ENCODE measurements around the gene GRM1. TPM values are rescaled to one million over a fixed set of nuclear protein-coding genes. Genes with fewer than 3 reads are reported as not detected.

The GRM1 gene
- total RNA-seq, 6 donors from 2014 or later, result 0.10 TPM; not detected in 5

DNA sequence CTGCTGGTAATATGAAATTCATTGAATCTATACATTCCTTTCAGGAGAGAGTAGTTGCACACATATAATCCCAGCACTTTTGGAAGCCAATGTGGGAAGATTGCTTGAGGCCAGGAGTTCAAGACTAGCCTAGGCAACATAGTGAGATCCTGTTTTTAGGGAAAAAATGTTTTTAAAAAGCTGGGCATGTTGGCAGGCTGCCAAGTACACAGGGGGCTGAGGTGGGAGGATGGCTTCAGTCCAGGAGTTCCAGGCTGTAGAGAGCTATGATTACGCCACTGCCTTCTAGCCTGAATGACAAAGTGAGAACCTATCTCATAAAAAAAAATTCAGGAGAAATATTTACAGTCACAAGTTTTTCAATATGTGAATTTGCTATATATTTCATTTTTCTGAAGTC, 71.9 kb downstream of the GRM1 start:
- 69 to 76% methylated on average over 1 of the region's 1 CpG for WGBS, 2 donors
- Histone ChIP-seq H3K36me3 (no peaks in the 10 kb centered on the region), H3K9me3 (no peaks in the 10 kb centered on the region), H3K27ac (no peak overlapping the region), H3K4me3 (no peak overlapping the region), H3K4me1 (no peaks in the 10 kb centered on the region), H3K27me3 (no peaks in the 10 kb centered on the region)
- TF ChIP-seq CTCF (IDR thresholded peaks at IDR 0.05) (no peak), POLR2AphosphoS5 (IDR thresholded peaks at IDR 0.05) (no peak), POLR2A (IDR thresholded peaks at IDR 0.05) (no peak), EP300 (IDR thresholded peaks at IDR 0.05) (no peak)
- ATAC-seq (ENCODE audit: low FRiP score in 2 of 2), result no peak
- DNase-seq, result no peak

GRCh38 chr6:146103416-146104072, 74.7 kb downstream of the GRM1 start:
- H3K4me1 ChIP-seq, result no peaks in the 10 kb centered on the region
- H3K27ac ChIP-seq, result no peak overlapping the region
- WGBS, 2 donors, result 68 to 78% methylated on average over 3 of the region's 3 CpGs
- TF ChIP-seq CTCF (IDR thresholded peaks at IDR 0.05), result no peak
- no peak for TF ChIP-seq POLR2A (IDR thresholded peaks at IDR 0.05)
- no peak for TF ChIP-seq EP300 (IDR thresholded peaks at IDR 0.05)
- TF ChIP-seq POLR2AphosphoS5 (IDR thresholded peaks at IDR 0.05), result no peak
- no peaks in the 10 kb centered on the region for H3K27me3 ChIP-seq
- no peak overlapping the region for H3K4me3 ChIP-seq
- no peak for ATAC-seq (ENCODE audit: low FRiP score in 2 of 2)
- no peaks in the 10 kb centered on the region for H3K9me3 ChIP-seq
- no peaks in the 10 kb centered on the region for H3K36me3 ChIP-seq
- no peak for DNase-seq

DNA sequence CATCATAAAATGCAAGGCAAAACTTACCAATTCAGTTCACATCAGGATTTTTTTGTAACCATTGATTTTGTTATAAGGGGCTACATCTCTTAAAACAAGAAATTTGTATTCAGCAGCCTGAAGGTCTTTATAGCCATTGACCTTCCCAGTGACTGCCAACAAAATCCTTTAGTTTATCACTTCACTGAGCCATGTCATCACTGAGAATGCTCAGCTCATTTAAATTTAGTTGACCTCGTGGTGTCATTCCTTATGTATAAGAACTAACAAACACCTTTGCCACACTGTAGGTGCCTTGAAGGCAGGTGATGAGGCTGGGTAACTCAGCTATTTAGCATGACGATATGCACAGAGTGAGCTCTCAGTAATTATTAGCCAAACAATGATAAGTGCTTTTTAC, 77.7 kb downstream of the GRM1 start:
- ATAC-seq (ENCODE audit: low FRiP score in 2 of 2) (no peak), DNase-seq (no peak)
- Histone ChIP-seq H3K4me3 (no peak overlapping the region), H3K27ac (no peak overlapping the region), H3K27me3 (no peaks in the 10 kb centered on the region), H3K36me3 (no peaks in the 10 kb centered on the region), H3K4me1 (no peaks in the 10 kb centered on the region), H3K9me3 (peaks cover 0 to 9% (median 4%) of the 10 kb centered on the region in 4 donors)
- TF ChIP-seq POLR2AphosphoS5 (IDR thresholded peaks at IDR 0.05), result no peak
- TF ChIP-seq POLR2A (IDR thresholded peaks at IDR 0.05), result no peak
- TF ChIP-seq CTCF (IDR thresholded peaks at IDR 0.05), result no peak
- no peak for TF ChIP-seq EP300 (IDR thresholded peaks at IDR 0.05)
- WGBS, 2 donors, result 64 to 66% methylated on average over 2 of the region's 2 CpGs

GRCh38 chr6:146110990-146111389, 82.1 kb downstream of the GRM1 start:
- TF ChIP-seq POLR2A (IDR thresholded peaks at IDR 0.05), result no peak
- no peak for TF ChIP-seq EP300 (IDR thresholded peaks at IDR 0.05)
- TF ChIP-seq POLR2AphosphoS5 (IDR thresholded peaks at IDR 0.05), result no peak
- TF ChIP-seq CTCF (IDR thresholded peaks at IDR 0.05), result no peak
- H3K27ac ChIP-seq, result no peak overlapping the region
- H3K27me3 ChIP-seq, result no peaks in the 10 kb centered on the region
- DNase-seq (no peak), ATAC-seq (ENCODE audit: low FRiP score in 2 of 2) (no peak)
- 48 to 56% methylated on average over 1 of the region's 1 CpG for WGBS, 2 donors
- peaks cover 0 to 9% (median 4%) of the 10 kb centered on the region in 4 donors for H3K9me3 ChIP-seq
- H3K4me1 ChIP-seq, result no peaks in the 10 kb centered on the region
- H3K36me3 ChIP-seq, result no peaks in the 10 kb centered on the region
- H3K4me3 ChIP-seq, result no peak overlapping the region

DNA sequence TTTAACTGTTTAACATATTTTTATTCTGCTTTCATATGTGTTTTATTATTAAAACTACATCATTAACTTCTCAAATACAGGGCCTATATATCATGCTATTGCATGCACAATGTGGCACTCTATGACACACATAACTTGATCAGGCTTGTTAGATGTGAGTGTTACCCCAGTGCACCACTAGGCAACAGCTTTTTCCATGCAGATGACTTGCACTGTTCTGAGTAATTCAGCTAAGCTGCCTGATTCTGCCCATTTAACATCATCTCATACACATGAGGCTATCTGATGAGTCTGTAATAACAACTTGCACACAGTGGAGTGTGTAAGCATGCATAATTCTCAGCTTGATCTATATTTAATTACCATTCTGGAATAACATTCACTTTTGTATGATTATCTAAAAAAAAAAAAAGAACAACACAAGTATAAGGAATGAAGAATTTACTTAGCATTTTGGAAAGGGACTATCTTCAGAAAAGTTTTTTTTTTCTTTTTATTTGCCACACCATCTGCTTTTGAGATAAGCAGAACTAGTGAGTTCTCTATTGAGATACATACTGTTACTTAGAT, 83.1 kb downstream of the GRM1 start:
- peaks cover 0 to 9% (median 4%) of the 10 kb centered on the region in 4 donors for H3K9me3 ChIP-seq
- no peak for ATAC-seq (ENCODE audit: low FRiP score in 2 of 2)

More for the DNA sequence above, 83.1 kb downstream of the GRM1 start:
- H3K27ac ChIP-seq, result no peak overlapping the region
- no peaks in the 10 kb centered on the region for H3K27me3 ChIP-seq
- no peaks in the 10 kb centered on the region for H3K36me3 ChIP-seq
- TF ChIP-seq POLR2A (IDR thresholded peaks at IDR 0.05) (no peak), EP300 (IDR thresholded peaks at IDR 0.05) (no peak), CTCF (IDR thresholded peaks at IDR 0.05) (no peak), POLR2AphosphoS5 (IDR thresholded peaks at IDR 0.05) (no peak)
- H3K4me1 ChIP-seq, result no peaks in the 10 kb centered on the region
- DNase-seq, result no peak
- H3K4me3 ChIP-seq, result no peak overlapping the region
